ENCODE measurements around the gene B9D1. TPM values are rescaled to one million over a fixed set of nuclear protein-coding genes. Genes with fewer than 3 reads are reported as not detected.

The B9D1 gene
- total and polyA plus RNA-seq, 2 donors from 2014 or later: 32.1 to 67.5 TPM

DNA sequence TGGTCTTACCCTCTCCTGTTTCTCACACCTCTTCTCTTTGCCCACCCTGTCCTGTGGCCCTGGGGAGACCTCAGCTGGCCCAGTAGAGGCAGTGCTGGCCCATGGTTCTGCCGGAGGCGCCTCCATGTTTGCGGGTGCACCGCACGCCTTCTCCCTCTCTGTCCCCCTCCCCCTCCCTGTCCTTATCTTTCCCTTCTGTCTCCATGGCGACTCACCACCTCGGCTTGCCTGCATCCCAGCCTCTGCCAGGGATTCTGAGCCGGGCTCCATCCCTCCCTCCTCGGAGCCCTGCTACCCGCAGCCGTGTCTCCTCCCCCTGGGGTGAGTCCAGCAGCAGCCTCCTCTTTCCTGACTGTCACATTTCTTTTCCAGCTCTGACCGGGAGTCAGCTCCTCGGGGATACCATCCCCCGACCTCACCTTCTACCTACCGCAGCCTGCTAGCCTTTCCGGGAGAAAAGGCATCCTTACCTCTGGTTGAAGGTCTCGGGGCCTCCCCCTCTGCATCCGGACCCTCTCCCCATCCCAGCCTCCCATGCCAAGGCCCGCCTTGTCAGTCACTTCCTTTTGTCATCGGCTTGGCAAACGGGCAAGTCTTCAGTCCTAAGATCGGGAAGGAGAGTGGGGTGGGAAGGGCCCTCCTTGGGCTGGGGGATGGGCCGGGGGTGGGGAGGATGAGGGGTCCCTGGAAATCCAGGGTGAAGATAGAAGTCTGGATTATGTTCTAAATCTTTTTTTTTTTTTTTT lies 48.5 kb upstream of the B9D1 start, which contains the start of gene RNF112:
Gene RNF112, plus strand, starts transcription at position 358 of the 746 bp plus-strand sequence. Its CDS starts 177 bp downstream, at position 535.
- intact Hi-C loops (cut with DNase I): no loop called here
- Histone ChIP-seq H3K27ac (ENCODE audit: low read depth in 2 of 2, low read length in 2 of 2) (no peak within 1 kb of the TSS), H3K4me1 (ENCODE audit: control insufficient read depth in 2 of 3, insufficient read depth in 2 of 3, low read depth in 1 of 3, low read length in 3 of 3) (no peaks in the 10 kb centered on the region), H3K9me3 (ENCODE audit: control insufficient read depth in 2 of 3, insufficient read depth in 1 of 3, low read length in 3 of 3) (no peaks in the 10 kb centered on the region), H3K36me3 (ENCODE audit: control insufficient read depth in 2 of 3, insufficient read depth in 3 of 3, low read length in 3 of 3) (no peaks in the 10 kb centered on the region), H3K9ac (ENCODE audit: low read length in 3 of 3) (no peak within 1 kb of the TSS), H3K27me3 (ENCODE audit: control insufficient read depth, insufficient read depth, low read length) (no peaks in the 10 kb centered on the region), H3K4me3 (ENCODE audit: low read length in 3 of 3) (no peak within 1 kb of the TSS)
- no peak for FAIRE-seq
- TF ChIP-seq, protein P1, sequence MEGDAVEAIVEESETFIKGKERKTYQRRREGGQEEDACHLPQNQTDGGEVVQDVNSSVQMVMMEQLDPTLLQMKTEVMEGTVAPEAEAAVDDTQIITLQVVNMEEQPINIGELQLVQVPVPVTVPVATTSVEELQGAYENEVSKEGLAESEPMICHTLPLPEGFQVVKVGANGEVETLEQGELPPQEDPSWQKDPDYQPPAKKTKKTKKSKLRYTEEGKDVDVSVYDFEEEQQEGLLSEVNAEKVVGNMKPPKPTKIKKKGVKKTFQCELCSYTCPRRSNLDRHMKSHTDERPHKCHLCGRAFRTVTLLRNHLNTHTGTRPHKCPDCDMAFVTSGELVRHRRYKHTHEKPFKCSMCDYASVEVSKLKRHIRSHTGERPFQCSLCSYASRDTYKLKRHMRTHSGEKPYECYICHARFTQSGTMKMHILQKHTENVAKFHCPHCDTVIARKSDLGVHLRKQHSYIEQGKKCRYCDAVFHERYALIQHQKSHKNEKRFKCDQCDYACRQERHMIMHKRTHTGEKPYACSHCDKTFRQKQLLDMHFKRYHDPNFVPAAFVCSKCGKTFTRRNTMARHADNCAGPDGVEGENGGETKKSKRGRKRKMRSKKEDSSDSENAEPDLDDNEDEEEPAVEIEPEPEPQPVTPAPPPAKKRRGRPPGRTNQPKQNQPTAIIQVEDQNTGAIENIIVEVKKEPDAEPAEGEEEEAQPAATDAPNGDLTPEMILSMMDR (IDR thresholded peaks at IDR 0.05; ENCODE audit: borderline replicate concordance, extremely low read depth, insufficient read depth): no peak
- peak in 2 of 5 donors; percentile 43 to 64 for DNase-seq

DNA sequence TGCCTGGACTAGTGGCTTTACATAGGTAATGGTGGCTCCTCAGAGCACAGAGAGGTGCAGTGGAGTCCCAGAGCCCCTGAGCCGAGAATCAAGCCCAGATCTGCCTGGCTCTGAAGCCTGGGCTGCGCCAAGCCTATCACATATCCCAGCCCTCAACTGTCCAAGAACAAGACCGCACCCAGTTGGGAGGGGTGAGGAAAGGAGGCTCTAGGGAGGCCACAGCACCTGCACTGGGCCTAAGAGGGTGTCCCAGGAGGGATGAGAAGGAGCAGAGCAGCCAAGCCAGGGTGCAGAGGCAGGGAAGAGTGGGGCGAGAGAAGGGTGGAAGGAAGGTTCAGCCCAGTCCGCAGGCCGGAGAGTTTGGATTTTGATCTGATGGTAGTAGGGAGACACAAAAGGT lies 47.6 kb upstream of the B9D1 start:
- intact Hi-C loops (cut with DNase I): no loop called here
- H3K4me1 ChIP-seq (ENCODE audit: control insufficient read depth in 2 of 3, insufficient read depth in 2 of 3, low read depth in 1 of 3, low read length in 3 of 3): no peaks in the 10 kb centered on the region
- no peaks in the 10 kb centered on the region for H3K9me3 ChIP-seq (ENCODE audit: control insufficient read depth in 2 of 3, insufficient read depth in 1 of 3, low read length in 3 of 3)
- H3K36me3 ChIP-seq (ENCODE audit: control insufficient read depth in 2 of 3, insufficient read depth in 3 of 3, low read length in 3 of 3): no peaks in the 10 kb centered on the region
- DNase-seq (no peak), FAIRE-seq (no peak)
- no peaks in the 10 kb centered on the region for H3K27me3 ChIP-seq (ENCODE audit: control insufficient read depth, insufficient read depth, low read length)
- no peak overlapping the region for H3K9ac ChIP-seq (ENCODE audit: low read length in 3 of 3)
- no peak overlapping the region for H3K27ac ChIP-seq (ENCODE audit: low read depth in 2 of 2, low read length in 2 of 2)
- TF ChIP-seq, protein P1 (IDR thresholded peaks at IDR 0.05; ENCODE audit: borderline replicate concordance, extremely low read depth, insufficient read depth): no peak
- no peak overlapping the region for H3K4me3 ChIP-seq (ENCODE audit: low read length in 3 of 3)

DNA sequence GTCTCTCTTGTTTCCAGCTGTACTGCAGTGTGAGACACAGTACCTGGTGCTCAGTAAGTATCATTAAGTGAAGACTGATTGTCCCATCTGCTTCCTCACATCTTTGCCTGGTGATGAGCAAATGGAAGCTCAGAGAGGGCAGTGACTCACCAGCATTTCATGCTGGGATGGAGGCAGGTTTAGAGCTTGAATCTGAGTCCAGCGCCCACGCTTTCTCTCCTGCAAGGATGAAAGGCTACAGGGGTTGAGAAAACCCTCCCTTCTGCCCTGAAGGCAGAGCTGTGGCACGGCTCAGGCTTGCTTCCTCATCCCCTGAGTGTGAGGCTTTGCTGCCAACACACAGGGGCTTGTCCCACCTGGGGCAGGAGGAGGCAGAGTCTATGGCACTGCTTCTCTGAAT lies 47.0 kb upstream of the B9D1 start:
- no peak overlapping the region for H3K9ac ChIP-seq (ENCODE audit: low read length in 3 of 3)
- H3K36me3 ChIP-seq (ENCODE audit: control insufficient read depth in 2 of 3, insufficient read depth in 3 of 3, low read length in 3 of 3): no peaks in the 10 kb centered on the region
- no peak overlapping the region for H3K27ac ChIP-seq (ENCODE audit: low read depth in 2 of 2, low read length in 2 of 2)
- no peak for FAIRE-seq
- intact Hi-C loops (cut with DNase I): no loop called here
- TF ChIP-seq, protein P1 (IDR thresholded peaks at IDR 0.05; ENCODE audit: borderline replicate concordance, extremely low read depth, insufficient read depth): no peak
- H3K9me3 ChIP-seq (ENCODE audit: control insufficient read depth in 2 of 3, insufficient read depth in 1 of 3, low read length in 3 of 3): no peaks in the 10 kb centered on the region
- DNase-seq: no peak
- no peaks in the 10 kb centered on the region for H3K27me3 ChIP-seq (ENCODE audit: control insufficient read depth, insufficient read depth, low read length)
- H3K4me1 ChIP-seq (ENCODE audit: control insufficient read depth in 2 of 3, insufficient read depth in 2 of 3, low read depth in 1 of 3, low read length in 3 of 3): no peaks in the 10 kb centered on the region
- H3K4me3 ChIP-seq (ENCODE audit: low read length in 3 of 3): no peak overlapping the region
